Neural crest cell (in vitro differentiated cells): ENCODE measurements around the gene LARGE1. TPM values are rescaled to one million over a fixed set of nuclear protein-coding genes. Genes with fewer than 3 reads are reported as not detected.

Experiments
- DNase-seq: peaks from one replicate; pipeline ENCODE4 v3.0.0; 2021; ENCODE audit warnings: low read depth, mixed read lengths, low spot score
- H3K27ac Mint-ChIP-seq: one replicate; pipeline ENCODE4 v1.8.0; 2021; ENCODE audit warnings: mild to moderate bottlenecking, mixed read lengths; ENCODE audit not compliant: unreplicated experiment
- H3K27me3 Mint-ChIP-seq: 2 replicates; pipeline ENCODE4 v1.8.0; 2021; ENCODE audit warnings: low read depth, mild to moderate bottlenecking, mixed read lengths
- H3K36me3 Mint-ChIP-seq: 2 replicates; pipeline ENCODE4 v1.8.0; 2021; ENCODE audit warnings: low read depth, mild to moderate bottlenecking, mixed read lengths
- H3K4me1 Mint-ChIP-seq: 2 replicates; pipeline ENCODE4 v1.8.0; 2021; ENCODE audit warnings: mixed read lengths
- H3K4me3 Mint-ChIP-seq: one replicate; pipeline ENCODE4 v1.8.0; 2021; ENCODE audit warnings: mild to moderate bottlenecking, mixed read lengths
- H3K9me3 Mint-ChIP-seq: 2 replicates; pipeline ENCODE4 v1.8.0; 2021; ENCODE audit warnings: mixed read lengths
- total RNA-seq: library from RNA; stranded (reverse); gene quantifications from 2 replicates; pipeline ENCODE4 v1.2.1, GENCODE V29; 2021
- TF ChIP-seq, protein P1 (sequence below): fragments of 200-600 bp; sonication (generic); conservative IDR thresholded peaks from 2 replicates; pipeline ENCODE4 v1.5.0; 2021; ENCODE audit warnings: antibody characterized with exemption, mild to moderate bottlenecking

LARGE1 gene
- total RNA-seq, 1 donor from 2014 or later: 33.0 TPM

DNA sequence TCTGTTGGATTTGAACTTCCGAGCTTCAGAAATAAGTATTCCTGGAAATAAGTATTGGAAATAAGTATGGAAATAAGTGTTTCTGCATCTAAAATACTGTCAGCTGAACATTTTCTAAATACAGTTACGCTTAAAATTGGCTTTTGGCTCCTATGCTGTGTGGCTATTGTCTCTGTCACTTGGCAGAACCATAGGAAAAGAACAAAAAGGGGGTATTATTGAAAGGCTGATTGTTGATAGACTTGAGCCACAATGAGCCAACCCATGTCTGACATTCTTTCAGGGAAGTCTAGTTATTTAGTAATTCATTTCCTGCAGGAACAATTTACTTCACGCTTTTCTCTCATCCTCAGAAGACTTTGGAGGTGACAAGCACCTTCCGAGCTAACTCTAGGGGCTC, 32.5 kb upstream of the LARGE1 start:
- no peak for DNase-seq
- no peaks in the 10 kb centered on the region for H3K36me3 Mint-ChIP-seq
- TF ChIP-seq, protein P1, sequence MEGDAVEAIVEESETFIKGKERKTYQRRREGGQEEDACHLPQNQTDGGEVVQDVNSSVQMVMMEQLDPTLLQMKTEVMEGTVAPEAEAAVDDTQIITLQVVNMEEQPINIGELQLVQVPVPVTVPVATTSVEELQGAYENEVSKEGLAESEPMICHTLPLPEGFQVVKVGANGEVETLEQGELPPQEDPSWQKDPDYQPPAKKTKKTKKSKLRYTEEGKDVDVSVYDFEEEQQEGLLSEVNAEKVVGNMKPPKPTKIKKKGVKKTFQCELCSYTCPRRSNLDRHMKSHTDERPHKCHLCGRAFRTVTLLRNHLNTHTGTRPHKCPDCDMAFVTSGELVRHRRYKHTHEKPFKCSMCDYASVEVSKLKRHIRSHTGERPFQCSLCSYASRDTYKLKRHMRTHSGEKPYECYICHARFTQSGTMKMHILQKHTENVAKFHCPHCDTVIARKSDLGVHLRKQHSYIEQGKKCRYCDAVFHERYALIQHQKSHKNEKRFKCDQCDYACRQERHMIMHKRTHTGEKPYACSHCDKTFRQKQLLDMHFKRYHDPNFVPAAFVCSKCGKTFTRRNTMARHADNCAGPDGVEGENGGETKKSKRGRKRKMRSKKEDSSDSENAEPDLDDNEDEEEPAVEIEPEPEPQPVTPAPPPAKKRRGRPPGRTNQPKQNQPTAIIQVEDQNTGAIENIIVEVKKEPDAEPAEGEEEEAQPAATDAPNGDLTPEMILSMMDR: no peak
- H3K4me1 Mint-ChIP-seq: peaks cover 9% of the 10 kb centered on the region
- no peak overlapping the region for H3K4me3 Mint-ChIP-seq
- H3K27me3 Mint-ChIP-seq: peaks cover 5% of the 10 kb centered on the region
- peaks cover 3% of the 10 kb centered on the region for H3K9me3 Mint-ChIP-seq
- H3K27ac Mint-ChIP-seq: no peak overlapping the region

DNA sequence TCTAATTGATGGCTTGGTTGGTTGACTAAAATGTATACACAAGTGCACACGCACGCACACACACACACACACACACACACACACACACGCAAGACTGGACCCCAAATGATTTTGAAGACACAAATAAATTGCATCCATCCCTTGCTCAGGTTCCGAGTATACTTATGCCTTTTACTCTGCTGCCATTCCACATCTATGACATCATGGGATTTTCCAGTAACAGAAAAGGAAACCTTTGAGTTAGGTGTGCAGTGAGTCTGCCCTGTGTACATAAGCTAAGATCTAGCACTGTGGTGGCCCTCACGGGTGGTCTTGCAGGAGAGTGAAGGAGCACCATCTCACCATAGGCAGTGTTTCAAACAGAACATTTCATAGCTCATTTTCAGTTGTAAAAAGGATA, 20.5 kb upstream of the LARGE1 start:
- Mint-ChIP-seq H3K36me3 (peaks cover 3% of the 10 kb centered on the region), H3K4me3 (no peak overlapping the region), H3K9me3 (peaks cover 5% of the 10 kb centered on the region), H3K4me1 (no peaks in the 10 kb centered on the region), H3K27me3 (peaks cover under 1% of the 10 kb centered on the region), H3K27ac (no peak overlapping the region)
- DNase-seq: no peak
- TF ChIP-seq, protein P1: no peak

DNA sequence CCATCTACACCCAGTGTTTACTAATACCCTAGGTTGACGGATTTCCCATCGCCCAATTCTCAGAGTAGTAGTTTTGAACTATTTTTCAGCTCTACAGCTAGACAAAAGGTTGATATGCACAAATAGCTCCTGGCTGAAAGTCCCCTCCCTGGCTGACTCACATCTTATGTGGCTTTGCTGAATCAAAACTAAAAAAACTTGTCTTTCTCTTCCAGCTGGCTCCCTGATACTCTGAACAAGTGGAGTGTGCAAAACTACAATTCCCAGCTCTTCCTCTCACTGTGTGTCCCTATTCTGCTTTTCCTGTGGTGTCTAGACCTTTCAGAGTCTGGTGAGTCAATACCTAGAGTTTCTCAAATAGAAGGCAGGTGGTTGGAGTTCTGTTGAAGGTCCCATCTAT, 12.7 kb upstream of the LARGE1 start:
- Mint-ChIP-seq H3K9me3 (no peaks in the 10 kb centered on the region), H3K36me3 (no peaks in the 10 kb centered on the region), H3K27ac (no peak overlapping the region), H3K4me3 (no peak overlapping the region), H3K27me3 (no peaks in the 10 kb centered on the region), H3K4me1 (no peaks in the 10 kb centered on the region)
- no peak for DNase-seq
- TF ChIP-seq, protein P1: no peak

DNA sequence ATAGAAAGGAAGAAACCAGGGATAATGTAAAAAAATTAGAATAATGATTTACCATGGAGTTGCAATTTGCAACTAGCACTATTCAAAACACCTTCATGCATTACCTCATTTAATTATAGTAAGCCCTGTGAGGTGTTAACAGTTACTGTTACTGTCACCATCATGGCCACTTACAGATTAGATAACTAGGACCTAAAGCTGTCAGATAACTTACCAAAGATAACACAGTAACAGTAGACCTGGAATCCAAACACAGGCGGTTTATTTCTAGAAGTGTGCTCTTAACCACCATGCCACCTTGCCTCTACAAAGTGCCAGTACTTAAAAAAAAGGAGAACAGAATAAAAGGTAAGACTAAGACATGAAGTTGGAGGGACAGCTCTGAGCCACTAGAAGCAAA, 11.1 kb upstream of the LARGE1 start:
- no peaks in the 10 kb centered on the region for H3K4me1 Mint-ChIP-seq
- DNase-seq: no peak
- no peaks in the 10 kb centered on the region for H3K27me3 Mint-ChIP-seq
- H3K36me3 Mint-ChIP-seq: no peaks in the 10 kb centered on the region
- TF ChIP-seq, protein P1: no peak
- H3K4me3 Mint-ChIP-seq: no peak overlapping the region
- no peak overlapping the region for H3K27ac Mint-ChIP-seq
- H3K9me3 Mint-ChIP-seq: no peaks in the 10 kb centered on the region

DNA sequence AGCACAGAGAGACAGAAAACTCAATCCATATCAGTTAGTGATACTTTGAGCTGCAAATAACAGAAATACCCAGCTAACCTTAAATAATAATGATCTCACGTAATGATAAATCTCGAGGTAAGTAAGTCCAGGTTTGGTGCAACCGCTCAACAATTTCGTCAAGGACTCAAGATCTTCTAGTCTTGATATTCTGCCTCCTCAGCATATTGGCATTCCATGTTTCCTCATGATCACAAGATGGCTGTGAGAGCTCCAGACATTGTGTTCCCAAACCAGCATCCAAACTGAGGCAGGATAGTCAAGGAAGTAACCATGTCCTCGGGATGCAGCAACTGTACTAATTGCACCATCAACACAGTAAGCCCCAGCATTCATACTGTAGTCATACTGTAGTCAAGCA, 7.5 kb upstream of the LARGE1 start:
- TF ChIP-seq, protein P1: no peak
- Mint-ChIP-seq H3K4me3 (no peak overlapping the region), H3K9me3 (no peaks in the 10 kb centered on the region), H3K27ac (no peak overlapping the region), H3K36me3 (no peaks in the 10 kb centered on the region), H3K27me3 (no peaks in the 10 kb centered on the region), H3K4me1 (peaks cover 18% of the 10 kb centered on the region)
- DNase-seq: no peak

DNA sequence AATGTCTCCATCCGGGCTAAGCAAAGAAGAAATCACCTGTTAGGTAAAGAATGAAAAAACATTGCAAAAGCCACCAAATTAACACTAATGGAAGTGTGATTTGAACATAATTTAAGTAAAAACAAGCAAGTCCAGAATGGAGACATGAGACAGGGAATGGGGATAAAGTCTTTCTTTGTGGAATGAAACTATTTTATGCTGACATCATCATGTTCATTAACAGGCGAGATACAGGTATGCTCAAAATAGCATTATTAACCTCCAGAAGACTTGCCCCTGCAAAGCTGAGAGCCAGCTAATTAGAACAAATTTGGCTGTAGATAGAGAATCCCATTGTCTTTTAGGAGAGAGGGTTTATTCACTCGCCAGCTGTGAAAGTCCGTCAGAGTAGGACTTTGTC, 4.9 kb upstream of the LARGE1 start:
- DNase-seq: no peak
- no peaks in the 10 kb centered on the region for H3K9me3 Mint-ChIP-seq
- H3K27me3 Mint-ChIP-seq: no peaks in the 10 kb centered on the region
- no peak overlapping the region for H3K27ac Mint-ChIP-seq
- peaks cover 22% of the 10 kb centered on the region for H3K4me1 Mint-ChIP-seq
- TF ChIP-seq, protein P1: no peak
- no peaks in the 10 kb centered on the region for H3K36me3 Mint-ChIP-seq
- H3K4me3 Mint-ChIP-seq: no peak overlapping the region
